ENCODE measurements around the gene IGFL2.
"Not testable (repeated sequence)": the region's sequence is repeated elsewhere in the genome, so short reads cannot be mapped to it uniquely, and the experiment has no call there.

IGFL2 gene

GRCh38 chr19:46144756-46145155 is 3.3 kb upstream of the IGFL2 start:
- no peak for DNase-seq

- no peak for DNase-seq
Measured at GRCh38 chr19:46147166-46147740, 785 bp upstream of the IGFL2 start.

- no peak for DNase-seq
Measured at GRCh38 chr19:46150606-46151005, 2.6 kb downstream of the IGFL2 start.

DNA sequence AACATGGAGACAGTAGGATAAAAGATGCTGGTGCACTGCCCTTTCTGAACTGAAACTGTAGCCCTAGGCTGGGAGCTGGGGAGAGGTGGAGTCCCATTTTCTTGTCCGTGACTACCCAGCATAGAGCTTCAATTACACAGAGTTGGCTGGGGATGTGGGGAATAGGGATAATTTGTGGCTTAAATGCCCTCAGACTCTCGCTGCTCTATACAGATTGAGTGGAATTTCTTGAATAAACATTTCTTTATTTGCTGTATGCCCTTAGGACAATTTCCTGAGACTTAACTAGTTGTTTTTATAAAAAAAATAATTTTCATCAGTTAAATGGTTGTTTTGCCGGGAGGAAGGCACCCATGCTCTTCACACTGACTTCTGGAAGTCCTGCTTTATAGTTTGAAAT is 7.2 kb downstream of the IGFL2 start:
- no peak for DNase-seq

- DNase-seq = no peak
Measured at GRCh38 chr19:46159418-46160232, 11.6 kb downstream of the IGFL2 start.

- no peak for DNase-seq
Measured at GRCh38 chr19:46160233-46160775, 12.3 kb downstream of the IGFL2 start.

- not testable (repeated sequence) for DNase-seq
Measured at GRCh38 chr19:46161642-46162257, 13.7 kb downstream of the IGFL2 start.

DNA sequence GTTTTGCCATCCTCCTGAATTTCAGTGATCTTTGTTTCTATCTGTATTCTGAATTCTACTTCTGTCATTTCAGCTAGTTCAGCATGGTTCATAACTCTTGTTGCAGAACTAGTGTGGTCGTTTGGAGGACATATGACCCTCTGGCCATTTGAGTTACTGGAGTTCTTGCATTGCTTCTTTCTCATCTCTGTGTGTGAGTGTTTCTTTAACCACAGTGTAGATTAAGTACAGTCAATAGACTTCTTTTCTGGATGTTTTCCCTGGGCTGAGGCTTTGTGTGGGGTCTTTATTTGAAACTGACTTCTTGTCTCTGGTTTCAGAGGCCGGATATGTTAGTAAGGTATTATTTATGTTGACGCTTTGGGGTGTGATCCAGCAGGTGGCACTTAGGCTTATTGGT is 14.7 kb downstream of the IGFL2 start:
- no peak for DNase-seq

DNA sequence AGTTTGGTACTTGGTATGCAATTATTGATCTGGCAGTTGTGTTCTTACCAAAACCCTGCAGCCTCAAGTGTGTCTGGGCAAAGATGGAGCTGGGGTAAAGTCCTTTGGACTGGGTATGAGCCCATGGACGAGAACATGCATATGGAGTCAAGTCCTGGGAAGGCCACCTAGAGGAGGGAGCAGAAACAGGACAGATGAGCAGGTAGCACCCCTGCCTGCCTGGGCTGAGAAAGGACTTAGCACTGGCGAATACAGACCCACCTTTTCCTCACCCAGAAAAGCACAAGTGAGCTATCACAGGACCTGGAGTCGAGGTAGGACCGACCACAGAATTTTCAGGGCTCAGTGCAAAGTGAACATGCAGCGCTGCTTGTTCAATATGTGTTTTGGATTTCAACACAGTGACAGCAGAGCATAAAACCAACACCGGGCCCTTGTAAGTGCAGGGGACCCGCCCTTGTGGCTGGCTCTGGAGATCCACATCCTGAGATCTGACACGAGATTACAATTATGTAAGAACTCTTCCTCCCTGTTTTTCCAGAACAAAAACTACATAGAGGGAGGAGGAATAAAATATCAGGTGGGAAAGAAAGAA is 25.9 kb downstream of the IGFL2 start:
- DNase-seq = no peak

DNA sequence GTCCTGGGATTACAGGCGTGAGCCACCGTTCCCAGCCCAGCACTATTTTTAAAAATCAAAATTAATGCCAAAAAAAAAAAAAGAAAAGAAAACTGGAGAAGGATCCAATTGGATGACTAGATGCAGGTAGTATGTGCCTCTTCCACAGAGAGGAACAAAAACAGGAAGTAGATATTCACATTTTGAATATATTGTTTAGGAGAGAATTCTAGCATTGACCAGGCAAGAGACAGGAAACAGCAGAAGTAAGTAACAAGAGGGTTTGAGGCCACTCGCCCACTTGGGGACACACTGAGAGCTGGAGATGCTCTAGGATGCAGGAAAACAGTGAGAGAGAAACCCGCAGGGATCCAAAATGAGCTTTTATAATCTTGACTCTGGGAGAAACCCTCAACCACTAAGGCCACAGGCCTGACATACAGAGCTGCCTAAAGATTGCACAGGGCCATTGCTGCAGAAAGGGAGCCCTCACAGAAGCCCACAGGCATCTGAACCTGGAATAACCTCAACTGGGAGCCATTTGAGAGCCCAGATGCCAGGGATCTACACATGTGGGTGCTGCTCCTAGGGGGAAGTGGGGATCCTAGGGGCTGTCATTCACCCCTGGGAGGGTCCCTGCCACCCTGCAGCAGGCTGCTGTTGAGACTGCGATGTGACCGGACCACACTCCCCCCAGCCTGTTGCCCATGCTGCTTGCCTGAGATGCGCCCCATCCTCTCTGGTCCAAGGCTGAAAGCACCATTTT is 28.2 kb downstream of the IGFL2 start:
- no peak for DNase-seq

- no peak for DNase-seq
Measured at GRCh38 chr19:46179076-46179759, 31.2 kb downstream of the IGFL2 start.

- DNase-seq = no peak
Measured at GRCh38 chr19:46180701-46181387, 32.8 kb downstream of the IGFL2 start.

DNA sequence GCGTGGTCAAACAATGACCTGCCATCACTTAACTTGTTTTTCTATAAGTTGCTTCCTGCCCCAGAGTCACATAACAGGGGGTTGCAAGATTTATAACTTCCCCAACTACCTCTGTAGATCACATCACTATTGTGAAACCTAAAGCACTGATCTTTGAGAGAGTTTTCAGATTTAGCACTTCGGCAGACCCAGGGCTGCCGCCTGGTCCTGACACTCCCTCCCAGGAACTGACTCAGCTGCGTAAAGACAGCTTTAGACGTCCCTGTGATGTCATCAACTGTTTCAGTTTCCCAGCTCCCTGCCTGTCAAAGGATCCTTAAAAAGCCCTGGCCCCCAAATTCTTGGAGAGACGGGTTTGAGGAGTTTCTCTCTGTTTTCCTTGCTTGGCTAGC is 33.3 kb downstream of the IGFL2 start:
- DNase-seq = no peak

DNA sequence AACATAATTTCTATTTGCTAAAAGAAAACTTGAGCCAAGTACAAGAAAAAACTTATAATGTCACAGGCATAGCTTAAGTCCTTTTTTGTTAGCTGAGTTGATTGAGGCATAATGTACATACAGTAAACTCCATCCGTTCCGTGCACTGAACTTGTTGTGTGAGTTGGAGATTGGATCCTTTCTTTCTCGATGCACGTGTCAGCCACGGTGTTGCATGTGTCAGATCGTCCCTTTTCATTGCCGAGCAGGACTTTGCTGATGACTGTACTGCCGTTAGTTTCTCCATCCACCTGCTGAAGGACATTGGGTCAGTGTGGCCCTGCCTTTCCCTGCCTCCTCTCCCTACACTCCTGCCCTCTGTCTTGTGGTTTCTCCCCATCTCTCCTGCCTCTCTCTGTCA is 34.4 kb downstream of the IGFL2 start:
- DNase-seq = no peak

- DNase-seq = not testable (repeated sequence)
Measured at GRCh38 chr19:46184775-46185710, 37.0 kb downstream of the IGFL2 start.

GRCh38 chr19:46186101-46186716 is 38.2 kb downstream of the IGFL2 start:
- no peak for DNase-seq

GRCh38 chr19:46186717-46187101 is 38.7 kb downstream of the IGFL2 start:
- no peak for DNase-seq

- DNase-seq = no peak
Measured at GRCh38 chr19:46189971-46190888, 42.2 kb downstream of the IGFL2 start.

DNA sequence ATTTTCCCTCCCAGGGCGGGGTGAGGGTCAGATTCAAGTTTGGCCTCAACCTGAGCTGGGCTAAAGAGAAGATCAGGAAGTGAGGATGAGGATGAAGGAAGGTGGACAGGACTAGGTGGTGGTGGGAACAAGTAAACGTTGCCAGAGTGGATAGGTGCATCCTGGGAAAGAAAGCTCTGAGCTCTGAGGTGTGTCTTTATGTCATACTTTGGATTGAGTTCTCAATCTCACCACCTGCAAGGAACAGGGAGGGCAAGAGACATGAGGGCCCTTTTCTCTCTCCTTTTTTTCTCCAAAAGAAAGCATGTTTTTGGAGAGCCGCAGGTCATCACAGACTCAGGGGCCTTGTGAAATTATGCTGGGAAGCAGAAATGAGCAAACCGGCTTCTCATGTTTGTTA is 43.3 kb downstream of the IGFL2 start:
- DNase-seq = no peak
